ENCODE data around the gene ZNF224. TPM values are rescaled to one million over a fixed set of nuclear protein-coding genes. Genes with fewer than 3 reads are reported as not detected.

ZNF224 gene
- total RNA-seq, 1 donor from 2014 or later = 19.4 TPM

- H3K4me3 Mint-ChIP-seq = no peak overlapping the region
- H3K36me3 Mint-ChIP-seq (ENCODE audit: low read depth) = peaks cover 63% of the 10 kb centered on the region
These were observed 34.9 kb upstream of the ZNF224 start for GRCh38 chr19:44059229-44059628.

GRCh38 chr19:44061038-44061437 is 33.1 kb upstream of the ZNF224 start:
- Mint-ChIP-seq H3K4me1 (no peaks in the 10 kb centered on the region), H3K36me3 (ENCODE audit: low read depth) (peaks cover 64% of the 10 kb centered on the region), H3K27ac (ENCODE audit: unreplicated experiment) (no peak overlapping the region), H3K27me3 (ENCODE audit: low read depth) (no peaks in the 10 kb centered on the region), H3K9me3 (peaks cover 5% of the 10 kb centered on the region), H3K4me3 (no peak overlapping the region)
- TF ChIP-seq, protein P1, sequence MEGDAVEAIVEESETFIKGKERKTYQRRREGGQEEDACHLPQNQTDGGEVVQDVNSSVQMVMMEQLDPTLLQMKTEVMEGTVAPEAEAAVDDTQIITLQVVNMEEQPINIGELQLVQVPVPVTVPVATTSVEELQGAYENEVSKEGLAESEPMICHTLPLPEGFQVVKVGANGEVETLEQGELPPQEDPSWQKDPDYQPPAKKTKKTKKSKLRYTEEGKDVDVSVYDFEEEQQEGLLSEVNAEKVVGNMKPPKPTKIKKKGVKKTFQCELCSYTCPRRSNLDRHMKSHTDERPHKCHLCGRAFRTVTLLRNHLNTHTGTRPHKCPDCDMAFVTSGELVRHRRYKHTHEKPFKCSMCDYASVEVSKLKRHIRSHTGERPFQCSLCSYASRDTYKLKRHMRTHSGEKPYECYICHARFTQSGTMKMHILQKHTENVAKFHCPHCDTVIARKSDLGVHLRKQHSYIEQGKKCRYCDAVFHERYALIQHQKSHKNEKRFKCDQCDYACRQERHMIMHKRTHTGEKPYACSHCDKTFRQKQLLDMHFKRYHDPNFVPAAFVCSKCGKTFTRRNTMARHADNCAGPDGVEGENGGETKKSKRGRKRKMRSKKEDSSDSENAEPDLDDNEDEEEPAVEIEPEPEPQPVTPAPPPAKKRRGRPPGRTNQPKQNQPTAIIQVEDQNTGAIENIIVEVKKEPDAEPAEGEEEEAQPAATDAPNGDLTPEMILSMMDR (conservative IDR thresholded peaks at IDR 0.05) = no peak
- DNase-seq (ENCODE audit: low read depth, low spot score) = no peak

More at GRCh38 chr19:44059229-44059628, 34.9 kb upstream of the ZNF224 start:
- no peaks in the 10 kb centered on the region for H3K4me1 Mint-ChIP-seq
- TF ChIP-seq, protein P1 (conservative IDR thresholded peaks at IDR 0.05) = no peak
- H3K9me3 Mint-ChIP-seq = no peaks in the 10 kb centered on the region
- no peak overlapping the region for H3K27ac Mint-ChIP-seq (ENCODE audit: unreplicated experiment)
- DNase-seq (ENCODE audit: low read depth, low spot score) = no peak
- no peaks in the 10 kb centered on the region for H3K27me3 Mint-ChIP-seq (ENCODE audit: low read depth)

DNA sequence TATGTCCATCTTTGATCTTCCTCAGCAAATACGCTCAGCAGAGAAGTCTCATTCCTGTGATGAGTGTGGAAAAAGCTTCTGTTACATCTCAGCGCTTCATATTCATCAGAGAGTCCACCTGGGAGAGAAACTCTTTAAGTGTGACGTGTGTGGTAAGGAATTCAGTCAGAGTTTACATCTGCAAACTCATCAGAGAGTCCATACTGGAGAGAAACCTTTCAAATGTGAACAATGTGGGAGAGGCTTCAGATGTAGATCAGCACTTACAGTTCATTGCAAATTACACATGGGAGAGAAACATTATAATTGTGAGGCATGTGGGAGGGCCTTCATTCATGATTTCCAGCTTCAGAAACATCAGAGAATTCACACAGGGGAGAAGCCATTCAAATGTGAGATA is 27.9 kb upstream of the ZNF224 start:
- H3K9me3 Mint-ChIP-seq = peaks cover 24% of the 10 kb centered on the region

GRCh38 chr19:44069415-44069814 is 24.7 kb upstream of the ZNF224 start:
- Mint-ChIP-seq H3K27me3 (ENCODE audit: low read depth) (no peaks in the 10 kb centered on the region), H3K36me3 (ENCODE audit: low read depth) (peaks cover 56% of the 10 kb centered on the region), H3K9me3 (peaks cover 32% of the 10 kb centered on the region)

More for the DNA sequence above, 27.9 kb upstream of the ZNF224 start:
- no peak for DNase-seq (ENCODE audit: low read depth, low spot score)
- Mint-ChIP-seq H3K27ac (ENCODE audit: unreplicated experiment) (no peak overlapping the region), H3K27me3 (ENCODE audit: low read depth) (no peaks in the 10 kb centered on the region), H3K4me3 (no peak overlapping the region), H3K36me3 (ENCODE audit: low read depth) (peaks cover 72% of the 10 kb centered on the region), H3K4me1 (peaks cover 1% of the 10 kb centered on the region)
- TF ChIP-seq, protein P1 (conservative IDR thresholded peaks at IDR 0.05) = no peak

DNA sequence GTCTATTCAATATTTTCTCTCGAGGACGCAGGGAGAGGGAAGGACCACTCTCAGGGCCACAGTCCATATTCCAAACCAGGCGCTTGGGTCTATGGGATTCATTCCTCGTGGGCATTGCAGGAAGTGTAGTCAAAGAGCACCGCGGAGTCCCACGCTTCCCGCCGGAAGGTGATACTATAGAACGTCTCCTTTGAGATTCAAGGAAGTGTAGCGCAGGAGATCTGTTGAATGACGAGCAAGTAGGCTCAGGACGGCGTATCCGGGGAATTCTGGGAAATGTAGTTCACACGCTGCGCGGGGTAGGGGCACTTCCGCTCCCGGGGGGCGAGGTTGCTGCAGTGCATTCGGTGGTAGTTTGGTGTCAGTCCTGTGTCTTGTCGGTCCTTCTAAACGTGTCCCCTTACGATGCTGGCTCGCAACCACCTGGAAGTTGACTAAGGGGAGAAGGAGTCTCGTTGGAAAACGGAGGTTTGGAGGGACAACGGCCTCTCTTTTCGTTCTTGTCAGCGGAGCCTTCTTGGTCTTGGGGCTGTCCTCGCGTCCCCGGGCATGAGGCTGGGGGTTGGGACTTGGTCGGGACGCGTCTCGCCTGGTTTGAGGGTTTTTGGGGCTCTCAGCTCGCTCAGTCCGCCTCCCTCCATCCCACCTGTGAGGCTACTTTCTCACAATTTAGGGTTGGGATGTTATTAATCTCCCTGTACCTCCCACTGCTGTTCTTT is 22.2 kb upstream of the ZNF224 start, which contains the start of gene ZNF284:
Gene ZNF284, plus strand, starts transcription at position 336 of the 719 bp plus-strand sequence. CDS start 4,231 bp downstream, outside the sequence.
- TF ChIP-seq, protein P1 (conservative IDR thresholded peaks at IDR 0.05) = no peak
- peak within 1 kb of the TSS; percentile 92 for H3K4me3 Mint-ChIP-seq
- peaks cover 43% of the 10 kb centered on the region for H3K36me3 Mint-ChIP-seq (ENCODE audit: low read depth)
- H3K27ac Mint-ChIP-seq (ENCODE audit: unreplicated experiment) = peak within 1 kb of the TSS; percentile 93
- peaks cover 21% of the 10 kb centered on the region for H3K4me1 Mint-ChIP-seq
- peak; percentile 73 for DNase-seq (ENCODE audit: low read depth, low spot score)
- H3K9me3 Mint-ChIP-seq = peaks cover 19% of the 10 kb centered on the region
- H3K27me3 Mint-ChIP-seq (ENCODE audit: low read depth) = no peaks in the 10 kb centered on the region

More at GRCh38 chr19:44069415-44069814, 24.7 kb upstream of the ZNF224 start:
- no peak for DNase-seq (ENCODE audit: low read depth, low spot score)
- TF ChIP-seq, protein P1 (conservative IDR thresholded peaks at IDR 0.05) = no peak
- Mint-ChIP-seq H3K4me1 (peaks cover 21% of the 10 kb centered on the region), H3K4me3 (no peak overlapping the region), H3K27ac (ENCODE audit: unreplicated experiment) (no peak overlapping the region)
